GM18526 (cell line): ENCODE data around the gene BICD1.

Experiments
- POLR2A ChIP-seq: IDR thresholded peaks from 3 replicates; pipeline ENCODE4 v1.6.1; 2011; ENCODE audit not compliant: insufficient read length; ENCODE audit errors: extremely low read depth

BICD1 gene

DNA sequence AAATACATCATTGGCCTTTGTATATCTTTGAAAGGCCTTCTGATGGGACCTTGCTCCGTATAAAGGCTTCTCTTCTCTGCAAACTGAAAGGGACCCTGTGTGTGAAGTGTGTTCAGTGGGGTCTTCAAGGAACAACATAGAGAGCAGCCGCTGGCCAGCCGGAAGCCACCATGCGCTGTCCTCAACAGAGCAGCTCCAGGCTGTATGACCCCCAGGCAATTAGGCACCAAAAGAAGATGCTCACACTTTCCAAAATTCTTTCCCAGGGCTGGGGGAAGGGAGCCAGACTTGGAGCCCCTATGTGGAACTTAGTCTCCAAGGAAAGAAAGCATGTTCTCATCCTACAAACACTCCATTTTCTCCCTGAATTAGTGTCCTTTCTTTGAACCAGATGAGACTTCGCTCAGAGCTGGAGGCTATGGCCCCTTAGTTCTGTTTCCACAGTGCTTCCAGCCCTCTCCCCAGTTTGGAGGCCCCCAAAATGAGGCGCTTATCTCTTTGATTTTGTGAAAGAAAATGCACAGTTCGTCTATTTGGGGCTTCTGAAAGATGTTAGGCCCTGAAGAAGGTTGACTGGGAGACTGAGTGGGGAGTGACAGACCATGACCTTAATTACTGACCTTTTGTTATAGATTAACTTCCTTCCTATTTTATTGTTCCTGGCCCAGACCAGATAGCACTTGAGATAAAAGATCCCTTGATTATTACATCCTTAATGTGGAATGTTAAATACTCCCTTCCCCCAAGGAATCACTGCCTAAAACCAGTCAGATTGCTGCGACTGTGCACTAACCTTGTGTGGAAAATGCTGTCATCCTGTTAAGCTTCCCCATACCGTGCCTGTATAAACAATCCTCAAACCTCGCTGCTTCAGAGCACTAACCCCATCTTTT lies 164.4 kb downstream of the BICD1 start:
- TF ChIP-seq POLR2A: no peak

DNA sequence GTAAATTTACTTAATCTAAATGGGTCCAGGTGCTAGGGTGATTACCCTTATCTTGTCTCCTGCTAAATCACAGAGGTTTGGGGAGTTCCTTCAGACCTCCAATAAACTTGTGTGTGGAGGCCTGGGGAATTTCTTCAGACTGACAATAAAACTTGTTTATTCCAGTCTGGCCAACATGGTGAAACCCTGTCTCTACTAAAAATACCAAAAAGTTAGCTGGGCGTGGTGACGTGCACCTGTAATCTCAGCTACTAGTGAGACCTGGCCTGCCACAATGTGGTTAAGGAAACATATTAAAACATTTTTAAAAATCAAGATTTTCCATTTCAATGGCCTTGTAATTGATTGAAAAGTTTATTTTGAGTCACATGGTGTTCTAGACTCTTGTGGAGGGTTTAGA lies 165.8 kb downstream of the BICD1 start:
- TF ChIP-seq POLR2A: no peak

DNA sequence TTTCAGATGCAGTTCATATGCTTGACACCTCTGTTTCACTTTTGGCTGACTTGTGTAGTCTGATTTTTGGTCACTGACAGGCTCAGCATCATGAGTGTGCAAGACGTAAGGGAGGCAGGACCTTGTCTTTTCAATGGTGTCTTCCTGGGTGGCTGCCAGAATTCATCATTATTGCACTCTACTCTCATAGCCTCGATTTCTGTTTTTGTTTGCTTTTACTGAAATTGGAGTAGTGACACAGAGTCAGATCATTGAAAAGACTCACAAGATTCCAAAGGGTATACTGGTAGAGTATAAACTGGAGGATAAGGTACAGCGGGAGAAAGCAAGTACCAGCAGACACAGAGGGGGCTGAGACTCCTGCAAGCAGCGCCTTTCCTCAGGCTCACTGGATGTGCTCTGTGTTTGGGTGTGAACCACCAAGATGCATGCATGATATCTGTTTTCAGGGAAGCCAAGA lies 166.4 kb downstream of the BICD1 start:
- no peak for TF ChIP-seq POLR2A

DNA sequence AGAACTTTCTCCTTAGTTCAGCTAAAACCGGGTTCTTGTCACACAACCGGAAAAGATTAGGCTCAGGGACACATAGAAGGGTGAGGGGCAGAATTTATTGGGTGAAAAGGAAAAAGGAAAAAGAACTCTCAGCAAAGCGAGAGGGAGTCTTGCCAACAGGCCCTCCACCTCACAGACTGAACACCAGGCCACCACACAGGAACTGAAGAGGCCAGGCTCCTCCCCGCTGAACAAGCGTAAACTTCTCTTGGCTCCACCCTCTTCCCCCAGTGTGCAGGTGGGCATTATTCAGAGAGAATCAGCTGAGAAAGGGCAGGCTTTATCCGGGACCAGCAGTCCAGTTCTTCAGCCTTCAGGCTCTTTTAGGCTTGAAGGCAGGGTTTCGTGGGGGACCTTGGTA lies 167.1 kb downstream of the BICD1 start:
- peak; percentile 84 for TF ChIP-seq POLR2A

DNA sequence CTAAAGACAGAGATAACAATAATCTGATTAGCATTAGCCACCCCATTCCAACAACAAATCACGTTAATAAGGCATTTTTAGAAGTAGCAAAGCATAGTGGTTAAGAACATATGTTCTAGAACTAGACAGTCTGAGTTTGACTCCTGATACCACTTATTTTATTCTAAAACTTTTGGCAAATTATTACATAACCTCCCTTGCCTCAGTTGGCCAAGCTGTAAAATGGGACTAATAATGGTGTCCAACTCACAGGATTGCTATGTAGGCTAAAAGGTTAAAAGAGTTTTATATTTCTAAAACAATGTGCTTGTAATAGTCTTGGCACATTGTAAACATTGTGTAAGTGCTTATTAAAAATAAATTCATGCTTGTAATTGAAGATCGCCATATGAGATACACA lies 168.0 kb downstream of the BICD1 start:
- no peak for TF ChIP-seq POLR2A

DNA sequence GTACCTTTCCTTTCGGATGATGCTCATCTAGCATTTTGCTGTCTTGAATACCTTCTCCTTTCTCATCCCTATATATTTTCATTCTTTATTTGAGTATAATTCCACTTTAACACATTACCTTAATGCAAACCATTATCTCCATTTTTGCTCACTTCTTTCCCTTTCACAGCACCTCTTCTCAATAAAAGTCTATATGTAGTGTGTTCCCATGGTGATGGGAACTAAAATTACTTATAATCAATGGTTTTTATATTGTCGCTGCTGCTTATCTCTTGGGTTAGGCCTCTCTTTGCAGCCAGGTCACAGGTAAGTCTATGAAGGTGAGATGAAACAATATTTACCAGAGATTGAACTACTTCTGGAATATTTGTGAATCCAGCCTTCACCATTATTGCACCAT lies 171.1 kb downstream of the BICD1 start:
- TF ChIP-seq POLR2A: no peak

DNA sequence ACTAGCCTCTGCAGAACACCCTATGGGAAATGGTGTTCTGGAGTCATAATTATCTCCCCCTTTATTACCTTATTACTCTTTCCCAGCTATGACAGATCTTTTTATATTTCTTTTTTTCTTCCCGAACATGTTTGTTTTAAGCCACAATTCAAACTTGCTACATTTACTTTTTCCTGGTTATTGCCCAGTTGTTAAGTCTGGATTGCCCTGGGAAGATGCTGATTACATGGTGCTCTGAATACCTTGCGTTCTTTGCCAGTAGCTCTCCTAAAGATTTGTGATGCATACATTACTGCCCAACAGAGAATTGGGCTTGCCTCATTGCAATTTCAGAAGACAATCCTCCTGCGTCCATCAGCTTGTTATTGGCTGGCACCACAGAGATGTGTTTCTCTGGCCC lies 174.5 kb downstream of the BICD1 start:
- no peak for TF ChIP-seq POLR2A

DNA sequence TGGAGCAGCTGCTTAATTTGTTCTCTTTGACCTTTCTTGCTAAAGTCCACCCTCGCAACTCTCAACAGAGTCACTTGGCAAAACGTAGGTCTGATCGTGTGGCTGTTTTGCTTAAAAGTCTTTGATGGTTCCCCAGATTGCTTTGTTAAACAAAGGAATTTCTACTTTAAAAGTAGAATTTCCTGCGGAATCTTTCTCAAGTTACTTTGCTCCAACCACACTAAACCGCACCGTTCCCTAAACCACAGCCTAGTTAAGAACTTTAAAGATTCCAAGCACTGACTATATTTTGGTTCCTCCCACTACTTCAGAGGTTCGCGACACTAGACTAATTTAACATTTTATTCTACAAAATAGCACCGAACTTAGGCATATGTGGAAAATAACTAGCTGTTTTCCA lies 177.9 kb downstream of the BICD1 start:
- TF ChIP-seq POLR2A: no peak

DNA sequence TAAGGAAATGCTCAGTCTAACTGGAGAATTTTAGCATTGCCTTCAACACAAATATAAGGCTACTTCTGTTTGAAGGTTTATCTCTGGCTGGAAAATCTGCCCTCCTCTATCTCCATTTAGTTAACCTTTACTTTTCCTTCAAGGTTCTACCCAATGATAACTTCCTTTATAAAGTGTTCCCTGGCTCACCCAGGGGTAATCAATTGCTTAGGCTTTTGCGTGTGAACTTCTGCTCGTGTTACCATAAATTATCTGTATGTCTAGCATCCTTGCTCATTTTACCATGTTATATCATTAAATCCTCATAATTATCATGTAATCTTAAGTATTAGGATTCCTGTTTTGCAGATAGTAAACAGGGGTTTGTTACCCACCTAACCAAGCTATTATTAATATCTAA lies 178.4 kb downstream of the BICD1 start:
- no peak for TF ChIP-seq POLR2A

DNA sequence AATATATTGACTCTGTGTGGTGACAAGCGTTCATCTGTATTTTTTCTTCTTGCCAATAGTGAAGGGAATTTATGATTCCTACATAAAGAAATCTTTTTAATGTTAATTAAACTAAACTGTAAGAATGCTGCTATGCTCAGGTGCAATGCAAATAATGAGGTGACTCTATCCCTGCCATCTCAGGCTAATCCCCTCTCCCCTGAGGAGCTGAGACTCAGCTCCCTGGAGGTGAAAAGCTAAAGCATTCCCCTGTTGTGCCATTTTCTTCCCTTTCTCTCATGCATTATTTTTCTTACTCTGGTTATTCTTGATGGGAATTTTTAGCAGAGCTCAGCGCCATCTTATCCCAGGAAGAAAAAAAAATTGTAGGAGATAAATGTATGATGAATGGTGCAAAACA lies 178.8 kb downstream of the BICD1 start:
- TF ChIP-seq POLR2A: no peak

DNA sequence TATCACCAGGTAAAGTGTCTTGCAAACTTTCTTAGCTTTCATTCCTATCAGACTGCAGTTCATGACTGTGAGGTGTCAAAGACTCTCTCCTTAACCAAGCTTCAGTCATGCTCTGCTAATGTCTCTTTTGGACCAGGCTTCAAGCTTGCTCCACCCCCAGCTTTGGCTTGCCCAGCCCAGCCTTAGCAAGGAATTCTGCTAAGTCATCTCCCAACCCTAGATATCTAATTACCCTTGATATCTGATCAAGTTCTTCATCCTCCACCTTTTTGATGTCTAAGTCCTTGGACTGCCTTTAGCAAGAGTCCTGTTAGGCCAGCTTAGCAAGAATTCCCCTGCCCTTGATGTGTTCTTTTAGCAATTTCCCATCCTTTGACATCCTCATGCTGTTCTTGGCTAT lies 183.8 kb downstream of the BICD1 start:
- no peak for TF ChIP-seq POLR2A

DNA sequence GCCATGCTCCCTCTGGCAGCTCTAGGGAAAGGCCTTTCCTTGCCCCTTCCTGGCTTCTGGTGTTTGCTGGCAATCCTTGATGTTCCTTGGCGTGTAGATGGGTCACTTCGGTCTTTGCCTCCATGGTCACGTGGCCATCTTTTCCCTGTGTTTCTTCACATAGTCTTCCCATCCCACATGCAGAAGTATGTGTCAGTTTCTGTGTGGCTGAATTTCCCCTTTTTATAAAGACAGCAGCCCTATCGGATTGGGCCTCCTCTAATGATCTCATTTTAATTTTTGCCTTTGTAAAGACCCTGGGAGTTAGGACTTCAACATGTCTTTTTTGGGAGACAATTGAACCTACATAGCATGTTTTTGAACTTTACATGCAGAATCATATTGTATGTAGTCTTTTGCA lies 185.5 kb downstream of the BICD1 start:
- TF ChIP-seq POLR2A: no peak

DNA sequence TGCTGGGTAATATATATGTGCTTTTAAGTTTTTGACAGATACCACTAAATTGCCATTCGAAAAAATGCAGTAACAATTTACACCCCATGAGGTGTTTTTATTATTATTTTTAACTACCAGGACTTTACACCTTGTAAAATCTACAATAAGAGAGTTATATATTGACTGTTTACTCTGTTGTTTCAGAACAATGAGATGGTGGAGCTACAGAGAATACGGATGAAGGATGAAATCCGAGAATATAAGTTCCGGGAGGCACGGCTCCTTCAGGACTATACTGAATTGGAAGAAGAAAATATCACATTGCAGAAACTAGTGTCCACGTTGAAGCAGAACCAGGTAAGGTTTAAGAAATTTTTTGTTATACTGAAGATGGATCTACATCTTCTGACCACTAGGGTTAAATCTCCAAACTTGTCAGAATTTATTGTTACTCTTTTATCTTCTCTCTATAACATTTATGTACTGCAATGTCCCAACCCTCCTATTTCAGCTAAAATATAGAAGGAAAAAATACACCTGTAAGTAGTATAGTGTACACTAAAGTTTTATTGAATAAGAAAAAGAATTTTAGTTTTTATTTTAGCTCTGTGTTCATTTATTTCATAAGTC lies 187.3 kb downstream of the BICD1 start:
- TF ChIP-seq POLR2A: no peak

DNA sequence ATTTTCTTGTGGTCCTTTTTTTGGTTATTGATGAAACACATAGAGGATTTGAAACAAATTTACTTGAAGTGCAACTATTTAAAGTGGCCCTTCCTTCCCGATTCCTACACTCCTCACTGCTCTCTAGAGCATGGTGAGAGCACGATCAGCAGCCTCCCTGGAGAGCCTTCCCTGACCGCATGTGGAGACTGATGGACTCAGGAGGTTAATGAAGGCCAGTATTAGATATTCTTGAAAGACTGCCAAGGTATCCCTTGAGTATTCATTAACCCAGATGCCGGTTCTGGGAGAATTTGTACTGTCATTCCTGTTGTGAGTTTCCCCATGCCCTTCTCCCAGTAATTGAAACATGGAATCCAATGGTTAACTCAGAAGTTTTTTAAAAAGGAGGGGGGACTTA lies 189.9 kb downstream of the BICD1 start:
- no peak for TF ChIP-seq POLR2A

DNA sequence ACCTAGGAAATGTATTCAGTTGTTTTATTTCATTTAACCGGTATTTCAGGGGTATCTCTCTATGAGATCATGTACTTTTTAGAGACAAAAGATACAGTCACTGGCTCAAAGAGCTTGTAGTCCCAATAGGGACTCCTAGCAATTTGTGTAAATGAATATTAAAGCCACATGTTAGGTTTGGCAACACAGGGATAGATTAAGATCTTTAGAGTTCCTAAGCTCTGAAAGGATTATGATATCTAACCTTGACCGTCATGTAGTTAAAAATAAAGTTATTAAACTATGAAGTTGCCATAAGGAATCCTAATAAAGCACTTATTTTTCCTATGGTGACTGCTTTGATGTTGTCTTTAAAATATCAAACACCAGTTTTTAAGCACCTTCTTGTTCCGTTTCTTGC lies 192.3 kb downstream of the BICD1 start:
- TF ChIP-seq POLR2A: no peak

DNA sequence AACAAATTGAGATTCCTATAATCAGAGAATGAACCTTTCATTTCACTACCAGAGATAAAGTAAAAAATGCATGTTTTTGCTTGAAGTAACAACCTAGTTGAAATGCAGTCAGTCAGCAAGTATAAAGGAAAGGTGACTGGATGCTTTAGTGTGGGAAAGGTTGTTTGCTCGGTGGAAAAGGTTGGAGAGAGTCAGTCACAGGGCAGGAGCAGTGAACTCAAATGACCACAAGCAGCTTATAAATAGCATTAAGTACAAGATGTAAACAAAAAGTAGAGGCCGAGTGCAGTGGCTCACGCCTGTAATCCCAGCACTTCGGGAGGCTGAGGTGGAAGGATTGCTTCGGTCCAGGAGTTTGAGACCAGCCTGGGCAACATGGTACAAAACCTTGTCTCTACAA lies 194.6 kb downstream of the BICD1 start:
- TF ChIP-seq POLR2A: no peak

DNA sequence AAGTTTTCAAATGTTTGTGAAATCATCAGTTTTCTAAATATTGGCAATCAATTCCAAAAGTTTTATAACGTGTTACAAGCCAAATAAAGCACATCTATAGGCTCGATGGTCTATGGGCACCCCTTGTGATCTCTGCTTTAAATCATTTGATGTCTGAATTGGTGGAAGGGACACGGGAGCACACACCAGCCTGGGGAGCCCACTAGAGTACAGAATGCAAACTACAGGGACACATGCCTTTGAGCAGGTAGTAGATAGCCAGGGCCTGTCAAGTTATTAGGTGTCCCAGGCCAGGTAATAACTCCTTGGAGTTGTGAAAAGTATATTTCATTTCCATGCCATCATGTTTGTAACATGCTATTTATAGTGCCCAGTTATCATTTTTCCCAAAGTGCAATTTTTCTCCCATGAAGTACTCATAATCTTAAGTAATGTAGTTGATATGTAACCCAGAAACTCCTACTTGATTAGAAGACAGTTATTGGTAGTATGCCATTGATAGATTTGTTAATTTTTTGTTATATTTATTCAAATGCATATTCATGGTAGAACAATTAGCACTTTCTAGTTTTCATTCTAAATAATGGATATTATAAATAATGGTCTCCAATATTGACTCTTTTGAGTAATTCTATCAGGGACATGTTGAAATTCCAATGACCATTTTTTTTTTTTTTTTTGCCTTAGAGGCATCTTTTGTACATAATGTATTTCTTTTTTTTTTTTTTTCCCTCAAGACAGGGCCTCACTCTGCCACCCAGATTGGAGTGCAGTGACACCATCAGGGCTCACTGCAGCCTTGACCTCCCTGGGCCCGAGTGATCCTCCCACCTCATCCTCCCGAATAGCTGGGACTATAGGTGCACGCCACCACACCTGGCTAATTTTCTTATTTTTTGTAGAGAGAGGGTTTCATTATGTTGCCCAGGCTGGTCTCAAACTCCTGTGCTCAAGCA lies 195.8 kb downstream of the BICD1 start:
- TF ChIP-seq POLR2A: no peak
